Small intestine (tissue), 16 donors: ENCODE data around the gene CAND1. TPM values are rescaled to one million over a fixed set of nuclear protein-coding genes. Genes with fewer than 3 reads are reported as not detected.

Source experiments
- DNase-seq, 2 donors: peaks; one replicate each; pipeline versions ENCODE4 v3.0.0 to v3.0.0-alpha.2; 2013
- FAIRE-seq: peaks from 2 replicates; lab custom pipeline; 2012; peaks lifted over from hg19 to GRCh38; lab: Jason Lieb, UNC
- H3K27ac ChIP-seq, 3 donors: one replicate each; pipeline ENCODE4 v1.5.1; 2013; ENCODE audit warnings: low read length in 2 of 3, mild to moderate bottlenecking in 2 of 3, control low read depth in 1 of 3, inconsistent platforms in 1 of 3, low read depth in 1 of 3, moderate library complexity in 1 of 3
- H3K27me3 ChIP-seq, 3 donors: one replicate each; pipeline ENCODE4 v1.6.1; 2013; ENCODE audit warnings: low read length in 3 of 3, inconsistent platforms in 1 of 3; ENCODE audit not compliant: control insufficient read depth in 3 of 3, insufficient read depth in 3 of 3
- H3K36me3 ChIP-seq, 3 donors: one replicate each; pipeline ENCODE4 v1.6.1; 2013; ENCODE audit warnings: low read length in 3 of 3, inconsistent platforms in 1 of 3, low read depth in 1 of 3, mild to moderate bottlenecking in 1 of 3, moderate library complexity in 1 of 3; ENCODE audit not compliant: control insufficient read depth in 3 of 3, insufficient read depth in 2 of 3
- H3K4me1 ChIP-seq, 3 donors: one replicate each; pipeline ENCODE4 v1.6.1; 2013; ENCODE audit warnings: low read length in 2 of 3, inconsistent platforms in 1 of 3, low read depth in 1 of 3, mild to moderate bottlenecking in 1 of 3, moderate library complexity in 1 of 3; ENCODE audit not compliant: control insufficient read depth in 3 of 3, insufficient read depth in 2 of 3
- H3K4me3 ChIP-seq, 3 donors: one replicate each; pipeline ENCODE4 v1.5.1; 2013; ENCODE audit warnings: low read length in 3 of 3, control low read depth in 1 of 3, inconsistent platforms in 1 of 3, low read depth in 1 of 3, mild to moderate bottlenecking in 1 of 3, moderate library complexity in 1 of 3
- H3K9me3 ChIP-seq, 2 donors: one replicate each; pipeline ENCODE4 v1.6.1; 2013; ENCODE audit warnings: low read depth in 1 of 2, low read length in 1 of 2; ENCODE audit not compliant: control insufficient read depth in 2 of 2, insufficient read depth in 1 of 2
- WGBS, 3 donors: extraction: QIAGEN DNeasy Blood & Tissue Kit; methylation state at CpG; one replicate each; pipeline ENCODE4 v1.1.7; 2013; 5-methylcytosine and 5-hydroxymethylcytosine counted together
- long read RNA-seq, 10 donors: transcript quantifications; one replicate each; lab custom pipeline, GENCODE V29; 2026
- polyA plus RNA-seq, 4 donors: library from polyadenylated mRNA; stranded (reverse) in 3 of 4; unstranded in 1 of 4; fragments of 200-250 nt in 3 of 4; fragments of 120-200 nt in 1 of 4; gene quantifications; one replicate each; pipeline versions ENCODE4 v1.2.1 to v1.2.3, GENCODE V29; 2013
- donor health status: healthy with polysubstance abuse.
- donor health status: control.
- donor health status: control.
- donor health status: Bipolar disorder and iron deficiency.
- donor health status: healthy.

Gene CAND1
- polyA plus RNA-seq, result 100 to 1,000 TPM in 1 of 4 donors, 10 to 100 TPM in 3; 16.3 to 126 (median 24.4) TPM
- long read RNA-seq, donor 1, full-length matches to known transcripts, result 16 of 34 reads
- long read RNA-seq, donor 1, partial matches to known transcripts, result 18 of 34 reads
- long read RNA-seq, donor 1, other reads (novel, unspliced or antisense), result 0 of 34 reads
- long read RNA-seq, donor 2, full-length matches to known transcripts, result 6 of 6 reads
- long read RNA-seq, donor 2, partial matches to known transcripts, result 0 of 6 reads
- long read RNA-seq, donor 2, other reads (novel, unspliced or antisense), result 0 of 6 reads
- long read RNA-seq, donor 3, partial matches to known transcripts, result 11 of 17 reads
- long read RNA-seq, donor 3, other reads (novel, unspliced or antisense), result 0 of 17 reads
- long read RNA-seq, donor 4, full-length matches to known transcripts, result 1 of 1 reads
- long read RNA-seq, donor 4, partial matches to known transcripts, result 0 of 1 reads
- long read RNA-seq, donor 4, other reads (novel, unspliced or antisense), result 0 of 1 reads
- long read RNA-seq, donor 5, partial matches to known transcripts, result 7 of 8 reads
- long read RNA-seq, donor 5, other reads (novel, unspliced or antisense), result 0 of 8 reads
- long read RNA-seq, donor 6, full-length matches to known transcripts, result 6 of 19 reads
- long read RNA-seq, donor 6, partial matches to known transcripts, result 13 of 19 reads
- long read RNA-seq, donor 6, other reads (novel, unspliced or antisense), result 0 of 19 reads
- long read RNA-seq, donor 7, result 0 reads
- long read RNA-seq, donor 8, result 0 reads
- long read RNA-seq, donor 9, full-length matches to known transcripts, result 1 of 1 reads
- long read RNA-seq, donor 9, partial matches to known transcripts, result 0 of 1 reads
- long read RNA-seq, donor 9, other reads (novel, unspliced or antisense), result 0 of 1 reads
- long read RNA-seq, donor 10, full-length matches to known transcripts, result 10 of 24 reads
- long read RNA-seq, donor 10, partial matches to known transcripts, result 14 of 24 reads
- long read RNA-seq, donor 10, other reads (novel, unspliced or antisense), result 0 of 24 reads

DNA sequence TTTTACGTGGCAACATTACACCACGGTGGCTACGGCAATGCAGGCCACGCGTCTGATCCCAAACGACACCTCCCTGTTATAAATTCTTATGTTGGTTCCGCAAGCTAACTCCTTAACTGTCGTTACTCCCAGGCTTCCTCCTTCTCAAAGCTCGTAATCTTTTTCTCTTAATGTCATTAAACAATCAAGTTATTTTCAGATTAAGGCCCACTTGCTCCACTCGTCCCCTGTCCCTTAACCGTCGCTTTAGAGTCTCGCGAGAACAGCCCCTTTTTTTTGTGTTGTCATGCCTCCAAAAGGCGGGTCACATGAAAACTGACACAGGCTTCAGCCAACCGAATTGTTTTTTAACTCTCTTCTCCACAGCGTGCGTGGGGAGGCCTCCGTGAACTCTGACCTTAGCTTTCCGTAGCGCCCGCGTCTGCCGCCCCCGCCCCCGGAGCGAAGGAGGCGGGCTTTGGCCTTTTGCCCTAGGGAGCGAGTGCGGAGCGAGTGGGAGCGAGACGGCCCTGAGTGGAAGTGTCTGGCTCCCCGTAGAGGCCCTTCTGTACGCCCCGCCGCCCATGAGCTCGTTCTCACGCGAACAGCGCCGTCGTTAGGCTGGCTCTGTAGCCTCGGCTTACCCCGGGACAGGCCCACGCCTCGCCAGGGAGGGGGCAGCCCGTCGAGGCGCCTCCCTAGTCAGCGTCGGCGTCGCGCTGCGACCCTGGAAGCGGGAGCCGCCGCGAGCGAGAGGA lies at the start of gene CAND1:
Gene CAND1 (plus strand): TSS at position 463 of the 737 bp plus-strand sequence. CDS start 360 bp downstream, outside the sequence.
- H3K36me3 ChIP-seq, result peaks cover 0 to 4% (median 0%) of the 10 kb centered on the region in 3 donors
- peak within 1 kb of the TSS; percentile 97 to 99 (median 98) for H3K27ac ChIP-seq
- peak within 1 kb of the TSS; percentile 69 to 93 (median 92) for H3K4me3 ChIP-seq
- H3K9me3 ChIP-seq, result peaks cover 0 to 3% of the 10 kb centered on the region in 2 donors
- DNase-seq, result peak; percentile 99 to 100
- no peaks in the 10 kb centered on the region for H3K27me3 ChIP-seq
- H3K4me1 ChIP-seq, result peaks cover 1 to 10% (median 3%) of the 10 kb centered on the region in 3 donors
- WGBS, 3 donors, result 0% methylated on average over 61 of the region's 61 CpGs
- FAIRE-seq, result no peak

DNA sequence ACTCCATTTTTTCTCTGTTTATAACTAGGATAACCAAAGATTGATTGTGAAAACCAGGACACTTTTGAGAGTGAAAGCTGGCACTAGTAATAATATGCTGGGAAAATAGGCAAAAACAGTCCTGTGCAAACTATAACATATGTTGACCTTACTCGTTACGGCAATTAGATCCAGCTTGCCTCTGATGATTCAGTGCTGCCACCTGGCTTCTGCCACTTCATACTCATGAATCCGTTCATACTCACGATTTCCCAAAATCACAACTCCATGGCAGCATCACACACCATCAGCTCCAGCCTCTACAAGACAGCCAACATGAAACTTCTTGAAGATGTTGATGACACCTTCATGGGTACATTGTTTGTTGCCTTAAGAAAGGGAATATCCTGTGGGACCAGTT lies 49.1 kb upstream of the CAND1 start:
- no peak for FAIRE-seq
- Histone ChIP-seq H3K4me3 (no peak overlapping the region), H3K9me3 (no peaks in the 10 kb centered on the region), H3K36me3 (no peaks in the 10 kb centered on the region), H3K4me1 (no peaks in the 10 kb centered on the region), H3K27ac (no peak overlapping the region), H3K27me3 (peaks cover 0 to 2% (median 0%) of the 10 kb centered on the region in 3 donors)
- WGBS, 3 donors, result 14 to 49% (median 47%) methylated on average over 4 of the region's 4 CpGs
- peak; percentile 11 to 32 for DNase-seq

- FAIRE-seq, result no peak
- Histone ChIP-seq H3K27ac (no peak overlapping the region), H3K9me3 (no peaks in the 10 kb centered on the region), H3K36me3 (no peaks in the 10 kb centered on the region), H3K27me3 (no peaks in the 10 kb centered on the region), H3K4me1 (no peaks in the 10 kb centered on the region), H3K4me3 (no peak overlapping the region)
- peak; percentile 5 to 15 for DNase-seq
- 41 to 60% (median 47%) methylated on average over 4 of the region's 4 CpGs for WGBS, 3 donors
Observed at GRCh38 chr12:67222302-67222701, 46.9 kb upstream of the CAND1 start.

GRCh38 chr12:67223225-67223624 lies 45.9 kb upstream of the CAND1 start:
- 62 to 79% (median 75%) methylated on average over 3 of the region's 3 CpGs for WGBS, 3 donors
- Histone ChIP-seq H3K4me3 (no peak overlapping the region), H3K27ac (no peak overlapping the region), H3K36me3 (no peaks in the 10 kb centered on the region), H3K4me1 (no peaks in the 10 kb centered on the region), H3K27me3 (no peaks in the 10 kb centered on the region), H3K9me3 (no peaks in the 10 kb centered on the region)
- FAIRE-seq (no peak), DNase-seq (peak; percentile 3 to 34)

DNA sequence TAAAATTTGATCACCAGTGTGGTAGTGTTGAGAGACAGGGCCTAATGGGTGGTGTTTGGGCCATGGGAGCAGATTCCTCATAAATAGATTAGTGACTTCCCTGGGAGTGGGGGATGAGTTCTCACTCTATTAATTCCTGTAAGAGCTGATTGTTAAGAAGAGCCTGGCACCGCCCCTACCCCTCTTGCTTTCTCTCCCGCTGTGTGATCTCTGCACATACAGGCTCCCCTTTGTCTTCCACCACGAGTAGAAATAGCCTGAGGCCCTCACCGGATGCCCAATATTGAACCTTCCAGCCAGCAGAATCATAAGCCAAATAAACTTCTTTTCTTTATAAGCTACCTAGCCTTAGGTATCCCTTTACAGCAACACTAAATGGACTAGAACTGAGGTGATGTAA lies 31.9 kb upstream of the CAND1 start:
- DNase-seq, result no peak
- FAIRE-seq, result no peak
- Histone ChIP-seq H3K27me3 (peaks cover 0 to 3% (median 0%) of the 10 kb centered on the region in 3 donors), H3K9me3 (no peaks in the 10 kb centered on the region), H3K27ac (no peak overlapping the region), H3K4me1 (no peaks in the 10 kb centered on the region), H3K4me3 (no peak overlapping the region), H3K36me3 (no peaks in the 10 kb centered on the region)
- WGBS, 3 donors, result 55 to 57% (median 56%) methylated on average over 4 of the region's 4 CpGs

GRCh38 chr12:67239061-67239460 lies 30.1 kb upstream of the CAND1 start:
- 45 to 70% (median 57%) methylated on average over 2 of the region's 2 CpGs for WGBS, 3 donors
- peaks cover 0 to 3% (median 0%) of the 10 kb centered on the region in 3 donors for H3K27me3 ChIP-seq
- H3K27ac ChIP-seq, result no peak overlapping the region
- H3K36me3 ChIP-seq, result no peaks in the 10 kb centered on the region
- H3K4me3 ChIP-seq, result no peak overlapping the region
- H3K9me3 ChIP-seq, result no peaks in the 10 kb centered on the region
- DNase-seq (no peak), FAIRE-seq (no peak)
- no peaks in the 10 kb centered on the region for H3K4me1 ChIP-seq

DNA sequence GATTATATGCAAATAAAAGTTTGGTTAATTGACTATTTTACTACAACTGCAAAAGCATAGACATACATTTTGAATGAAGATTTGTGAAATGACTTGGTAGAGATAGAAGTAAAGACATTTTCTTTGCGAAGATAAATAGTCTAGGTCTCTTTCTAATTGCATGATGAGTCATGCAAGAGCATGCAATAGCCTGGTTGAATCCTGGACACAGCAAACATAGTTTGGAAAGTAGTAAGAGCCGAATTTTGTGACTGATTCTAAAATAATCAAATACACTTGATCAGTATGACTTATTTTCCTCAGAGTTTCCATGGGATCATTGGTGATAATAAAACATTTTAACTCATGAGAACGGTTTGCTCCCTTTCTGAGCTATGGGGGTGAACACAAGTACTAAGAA lies 27.7 kb upstream of the CAND1 start:
- FAIRE-seq (no peak), DNase-seq (no peak)
- H3K27me3 ChIP-seq, result no peaks in the 10 kb centered on the region
- no peaks in the 10 kb centered on the region for H3K9me3 ChIP-seq
- H3K4me3 ChIP-seq, result no peak overlapping the region
- H3K27ac ChIP-seq, result no peak overlapping the region
- no peaks in the 10 kb centered on the region for H3K36me3 ChIP-seq
- 44 to 66% (median 57%) methylated on average over 3 of the region's 3 CpGs for WGBS, 3 donors
- no peaks in the 10 kb centered on the region for H3K4me1 ChIP-seq

GRCh38 chr12:67243260-67243659 lies 25.9 kb upstream of the CAND1 start:
- DNase-seq, result no peak
- Histone ChIP-seq H3K27me3 (no peaks in the 10 kb centered on the region), H3K9me3 (no peaks in the 10 kb centered on the region), H3K4me1 (no peaks in the 10 kb centered on the region), H3K27ac (no peak overlapping the region), H3K4me3 (no peak overlapping the region), H3K36me3 (no peaks in the 10 kb centered on the region)
- FAIRE-seq, result no peak
